ENCODE measurements around the gene TAS1R3.

Gene TAS1R3

DNA sequence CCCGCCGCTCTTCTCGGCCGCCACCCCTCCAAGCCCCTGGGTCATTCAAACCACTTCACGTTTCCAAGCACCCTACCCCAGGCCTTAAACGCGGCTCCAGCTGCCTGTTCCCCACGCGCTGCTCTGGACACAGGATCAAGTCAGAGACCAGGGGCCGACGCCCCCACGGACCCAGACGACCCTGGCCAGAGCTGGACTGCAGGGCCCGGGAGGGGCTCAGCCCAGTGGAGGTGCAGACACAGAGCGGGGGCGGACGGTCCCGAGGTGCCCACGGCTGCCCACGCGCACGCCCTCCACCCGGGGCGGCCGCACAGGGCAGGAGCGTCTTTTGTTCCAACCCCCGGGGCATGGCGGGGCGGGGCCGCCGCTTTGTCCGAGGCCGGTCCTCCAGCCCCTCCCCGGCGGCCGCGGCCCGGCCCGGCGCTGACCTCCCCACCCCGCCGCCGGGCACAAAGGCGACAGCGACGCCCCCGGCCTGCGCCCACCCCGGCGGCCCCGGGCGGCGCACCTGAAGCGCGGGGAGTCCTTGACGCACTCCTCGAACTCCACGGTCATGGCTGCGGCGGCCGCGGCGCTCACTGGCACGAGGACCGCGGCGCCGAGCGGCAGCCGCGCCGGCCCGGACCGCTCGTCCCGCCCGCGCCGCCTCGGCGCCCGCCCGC is 23.7 kb upstream of the TAS1R3 start:
- peak overlapping the region; percentile 70 for H3K4me3 ChIP-seq (ENCODE audit: low read depth, low read length)
- TF ChIP-seq, protein P1, sequence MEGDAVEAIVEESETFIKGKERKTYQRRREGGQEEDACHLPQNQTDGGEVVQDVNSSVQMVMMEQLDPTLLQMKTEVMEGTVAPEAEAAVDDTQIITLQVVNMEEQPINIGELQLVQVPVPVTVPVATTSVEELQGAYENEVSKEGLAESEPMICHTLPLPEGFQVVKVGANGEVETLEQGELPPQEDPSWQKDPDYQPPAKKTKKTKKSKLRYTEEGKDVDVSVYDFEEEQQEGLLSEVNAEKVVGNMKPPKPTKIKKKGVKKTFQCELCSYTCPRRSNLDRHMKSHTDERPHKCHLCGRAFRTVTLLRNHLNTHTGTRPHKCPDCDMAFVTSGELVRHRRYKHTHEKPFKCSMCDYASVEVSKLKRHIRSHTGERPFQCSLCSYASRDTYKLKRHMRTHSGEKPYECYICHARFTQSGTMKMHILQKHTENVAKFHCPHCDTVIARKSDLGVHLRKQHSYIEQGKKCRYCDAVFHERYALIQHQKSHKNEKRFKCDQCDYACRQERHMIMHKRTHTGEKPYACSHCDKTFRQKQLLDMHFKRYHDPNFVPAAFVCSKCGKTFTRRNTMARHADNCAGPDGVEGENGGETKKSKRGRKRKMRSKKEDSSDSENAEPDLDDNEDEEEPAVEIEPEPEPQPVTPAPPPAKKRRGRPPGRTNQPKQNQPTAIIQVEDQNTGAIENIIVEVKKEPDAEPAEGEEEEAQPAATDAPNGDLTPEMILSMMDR (IDR thresholded peaks at IDR 0.05; ENCODE audit: insufficient read depth, low read depth, low read length, missing control alignments), result no peak
- DNase-seq (ENCODE audit: low read depth), result peak; percentile 35

DNA sequence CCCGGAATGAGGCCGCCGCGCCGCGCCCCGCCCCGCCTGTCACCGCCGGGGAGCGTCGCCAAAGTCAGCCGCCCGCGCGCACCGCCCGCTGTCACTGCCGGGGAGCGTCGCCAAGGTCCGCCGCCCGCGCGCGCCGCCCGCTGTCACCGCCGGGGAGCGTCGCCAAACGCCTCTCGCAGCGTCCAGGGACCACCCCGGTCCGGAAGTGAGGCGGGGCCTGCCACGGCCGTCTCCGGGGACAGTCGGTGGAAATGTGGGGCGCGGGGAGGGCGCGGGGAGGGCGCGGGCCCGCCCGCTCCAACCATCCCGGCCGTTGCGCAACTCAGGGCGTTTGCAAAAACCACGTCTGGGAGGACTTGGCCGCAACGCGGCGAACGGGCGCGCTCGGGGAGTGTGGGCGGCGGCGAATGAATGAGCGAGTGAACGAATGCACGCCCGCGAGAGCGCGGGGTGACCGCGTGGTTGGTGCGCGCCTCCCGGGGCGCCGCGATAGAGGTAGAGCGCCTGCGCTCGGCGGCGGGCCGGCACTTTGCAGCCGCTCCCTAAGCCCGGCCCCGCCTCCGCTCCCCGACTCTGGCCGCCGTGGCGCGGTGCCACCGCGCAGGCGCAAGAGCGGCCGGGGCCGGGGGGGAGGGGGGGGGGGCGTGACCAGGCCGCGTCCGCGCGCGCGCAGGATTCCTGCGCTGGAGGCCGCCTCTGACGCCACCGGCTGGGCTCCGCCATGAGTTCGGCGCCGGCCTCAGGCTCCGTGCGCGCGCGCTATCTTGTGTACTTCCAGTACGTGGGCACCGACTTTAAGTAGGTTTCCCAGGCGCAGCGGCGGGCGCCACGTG is 22.9 kb upstream of the TAS1R3 start, which contains the start of the genes ACAP3 and PUSL1:
Gene ACAP3 (minus strand): TSS at position 8 of the 833 bp plus-strand sequence. CDS start 115 bp downstream, outside the sequence.
Gene PUSL1 (plus strand): TSS at position 675 of the 833 bp plus-strand sequence. CDS start 47 bp downstream, at position 722.
- peak within 1 kb of the TSS; percentile 89 for H3K4me3 ChIP-seq (ENCODE audit: low read depth, low read length)
- TF ChIP-seq, protein P1 (IDR thresholded peaks at IDR 0.05; ENCODE audit: insufficient read depth, low read depth, low read length, missing control alignments), result no peak
- peak; percentile 97 for DNase-seq (ENCODE audit: low read depth)

- TF ChIP-seq, protein P1 (IDR thresholded peaks at IDR 0.05; ENCODE audit: insufficient read depth, low read depth, low read length, missing control alignments), result no peak
- peak overlapping the region; percentile 89 for H3K4me3 ChIP-seq (ENCODE audit: low read depth, low read length)
- DNase-seq (ENCODE audit: low read depth), result no peak
Observed at GRCh38 chr1:1308756-1309250, 22.3 kb upstream of the TAS1R3 start.

DNA sequence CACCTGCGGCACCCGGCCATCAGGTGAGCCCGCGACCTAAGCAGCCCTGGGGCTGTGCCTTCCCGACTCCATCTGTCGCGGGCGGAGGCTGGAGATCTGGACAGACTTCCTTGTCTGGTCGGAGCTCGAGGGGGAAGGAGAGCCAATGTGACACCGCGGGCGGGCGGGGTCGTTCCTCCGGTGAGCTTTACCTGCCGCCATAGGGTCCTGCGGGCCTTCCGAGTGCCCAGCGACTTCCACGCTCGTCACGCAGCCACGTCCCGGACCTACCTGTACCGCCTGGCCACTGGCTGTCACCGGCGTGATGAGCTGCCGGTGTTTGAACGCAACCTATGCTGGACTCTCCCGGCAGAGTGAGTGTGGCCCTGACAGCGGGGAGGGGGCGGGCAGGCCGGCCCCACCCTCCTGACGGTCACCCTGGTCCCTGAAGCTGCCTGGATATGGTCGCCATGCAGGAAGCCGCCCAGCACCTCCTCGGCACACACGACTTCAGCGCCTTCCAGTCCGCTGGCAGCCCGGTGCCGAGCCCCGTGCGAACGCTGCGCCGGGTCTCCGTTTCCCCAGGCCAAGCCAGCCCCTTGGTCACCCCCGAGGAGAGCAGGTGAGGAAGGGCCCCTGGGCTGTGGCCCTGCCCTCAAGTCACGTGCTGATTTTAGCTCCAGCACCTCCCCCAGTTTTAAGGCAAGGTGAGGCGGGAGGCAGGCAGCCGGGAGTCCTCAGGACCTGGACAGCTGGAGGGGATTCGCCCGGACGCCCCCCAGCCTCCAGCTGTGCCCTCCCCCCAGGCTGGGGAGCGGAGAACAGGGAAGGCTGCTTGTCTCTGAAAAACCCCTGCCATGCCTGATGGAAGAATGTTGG is 21.6 kb upstream of the TAS1R3 start:
- DNase-seq (ENCODE audit: low read depth), result no peak
- peak overlapping the region; percentile 89 for H3K4me3 ChIP-seq (ENCODE audit: low read depth, low read length)
- TF ChIP-seq, protein P1 (IDR thresholded peaks at IDR 0.05; ENCODE audit: insufficient read depth, low read depth, low read length, missing control alignments), result no peak

- no peak overlapping the region for H3K4me3 ChIP-seq (ENCODE audit: low read depth, low read length)
- DNase-seq (ENCODE audit: low read depth), result no peak
- TF ChIP-seq, protein P1 (IDR thresholded peaks at IDR 0.05; ENCODE audit: insufficient read depth, low read depth, low read length, missing control alignments), result no peak
Observed at GRCh38 chr1:1310109-1310385, 21.0 kb upstream of the TAS1R3 start.

GRCh38 chr1:1310476-1311053 is 20.5 kb upstream of the TAS1R3 start:
- TF ChIP-seq, protein P1 (IDR thresholded peaks at IDR 0.05; ENCODE audit: insufficient read depth, low read depth, low read length, missing control alignments), result no peak
- no peak overlapping the region for H3K4me3 ChIP-seq (ENCODE audit: low read depth, low read length)
- no peak for DNase-seq (ENCODE audit: low read depth)

All from GM12865 (cell line).